Measurements from ENCODE around the gene RGS7. TPM values are rescaled to one million over a fixed set of nuclear protein-coding genes. Genes with fewer than 3 reads are reported as not detected.

The RGS7 gene
- total RNA-seq, 2 experiments from 2014 or later, result not detected

DNA sequence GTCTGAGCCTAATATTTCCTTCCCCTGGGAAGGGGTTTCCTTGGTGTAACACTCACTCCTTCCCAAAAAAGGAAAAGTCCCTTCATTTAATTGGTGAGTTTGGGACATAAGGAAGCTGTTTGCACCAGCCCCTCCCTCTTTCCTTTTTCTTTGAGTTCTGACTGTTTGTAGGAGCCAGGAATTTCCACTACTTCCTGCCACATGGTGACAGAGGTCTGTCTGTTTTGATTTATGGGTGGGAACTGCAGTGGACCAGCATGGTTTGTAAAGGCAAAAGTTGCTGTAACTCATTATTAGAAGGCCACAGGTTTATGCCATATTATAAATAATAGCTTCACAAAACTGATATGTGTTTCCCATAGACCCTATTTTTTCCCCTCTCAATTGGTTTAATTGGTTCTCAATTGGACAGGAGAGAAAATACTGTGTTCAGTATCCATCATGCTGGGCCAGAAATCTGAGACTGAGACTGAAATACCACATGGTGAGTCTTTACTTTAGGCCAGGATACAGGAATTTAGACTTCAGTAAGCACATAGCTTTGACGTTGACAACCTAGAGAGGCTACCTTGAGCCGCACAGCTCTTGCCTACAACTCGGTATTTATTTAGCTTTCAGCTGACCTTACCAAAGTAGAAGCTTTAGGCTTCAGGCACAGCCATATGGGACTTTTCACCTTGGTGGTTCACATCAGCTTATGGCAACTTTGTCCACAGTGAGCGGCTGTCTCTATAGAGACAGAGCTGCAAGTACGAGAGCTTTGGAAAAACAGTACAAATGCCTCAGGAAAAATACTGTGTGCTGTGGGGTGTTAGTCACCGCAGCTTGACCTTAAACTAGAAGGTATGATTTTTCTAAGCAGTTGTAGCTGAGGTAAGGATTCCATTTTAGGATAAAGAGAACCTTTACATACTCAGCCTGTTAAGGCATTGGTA is 40.0 kb upstream of the RGS7 start:
- BruUV-seq (replicated peaks), result no TSS peak
- Histone ChIP-seq H4K20me1 (ENCODE audit: insufficient read depth, low read length) (no peaks in the 10 kb centered on the region), H2AFZ (ENCODE audit: low read length) (no peak overlapping the region), H3K27ac (ENCODE audit: low read depth, low read length, poor library complexity, severe bottlenecking) (no peak overlapping the region), H3K9me3 (ENCODE audit: low read length) (no peaks in the 10 kb centered on the region), H3K4me3 (ENCODE audit: low read depth, low read length, poor library complexity, severe bottlenecking) (no peak overlapping the region), H3K4me2 (ENCODE audit: low read length) (no peak overlapping the region), H3K4me1 (ENCODE audit: insufficient read depth, low read length, poor library complexity, severe bottlenecking) (no peaks in the 10 kb centered on the region), H3K9me2 (ENCODE audit: insufficient read depth, low read length) (no peaks in the 10 kb centered on the region), H3K79me2 (ENCODE audit: insufficient read depth, low read depth, low read length) (no peaks in the 10 kb centered on the region), H3K36me3 (ENCODE audit: insufficient read depth, low read length) (no peaks in the 10 kb centered on the region)
- CTCF ChIA-PET (ENCODE audit: unreplicated experiment), result no interaction called here
- intact Hi-C loops (cut with micrococcal nuclease; ENCODE audit: unreplicated experiment), result no loop called here
- DNase-seq (ENCODE audit: low spot score), result no peak
- POLR2A ChIA-PET, result no interaction called here
- TF ChIP-seq, protein P1, sequence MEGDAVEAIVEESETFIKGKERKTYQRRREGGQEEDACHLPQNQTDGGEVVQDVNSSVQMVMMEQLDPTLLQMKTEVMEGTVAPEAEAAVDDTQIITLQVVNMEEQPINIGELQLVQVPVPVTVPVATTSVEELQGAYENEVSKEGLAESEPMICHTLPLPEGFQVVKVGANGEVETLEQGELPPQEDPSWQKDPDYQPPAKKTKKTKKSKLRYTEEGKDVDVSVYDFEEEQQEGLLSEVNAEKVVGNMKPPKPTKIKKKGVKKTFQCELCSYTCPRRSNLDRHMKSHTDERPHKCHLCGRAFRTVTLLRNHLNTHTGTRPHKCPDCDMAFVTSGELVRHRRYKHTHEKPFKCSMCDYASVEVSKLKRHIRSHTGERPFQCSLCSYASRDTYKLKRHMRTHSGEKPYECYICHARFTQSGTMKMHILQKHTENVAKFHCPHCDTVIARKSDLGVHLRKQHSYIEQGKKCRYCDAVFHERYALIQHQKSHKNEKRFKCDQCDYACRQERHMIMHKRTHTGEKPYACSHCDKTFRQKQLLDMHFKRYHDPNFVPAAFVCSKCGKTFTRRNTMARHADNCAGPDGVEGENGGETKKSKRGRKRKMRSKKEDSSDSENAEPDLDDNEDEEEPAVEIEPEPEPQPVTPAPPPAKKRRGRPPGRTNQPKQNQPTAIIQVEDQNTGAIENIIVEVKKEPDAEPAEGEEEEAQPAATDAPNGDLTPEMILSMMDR (conservative IDR thresholded peaks at IDR 0.05; ENCODE audit: low read length), result no peak
- TF ChIP-seq EZH2phosphoT487 (IDR thresholded peaks at IDR 0.05; ENCODE audit: borderline replicate concordance, low read depth, low read length), result no peak

DNA sequence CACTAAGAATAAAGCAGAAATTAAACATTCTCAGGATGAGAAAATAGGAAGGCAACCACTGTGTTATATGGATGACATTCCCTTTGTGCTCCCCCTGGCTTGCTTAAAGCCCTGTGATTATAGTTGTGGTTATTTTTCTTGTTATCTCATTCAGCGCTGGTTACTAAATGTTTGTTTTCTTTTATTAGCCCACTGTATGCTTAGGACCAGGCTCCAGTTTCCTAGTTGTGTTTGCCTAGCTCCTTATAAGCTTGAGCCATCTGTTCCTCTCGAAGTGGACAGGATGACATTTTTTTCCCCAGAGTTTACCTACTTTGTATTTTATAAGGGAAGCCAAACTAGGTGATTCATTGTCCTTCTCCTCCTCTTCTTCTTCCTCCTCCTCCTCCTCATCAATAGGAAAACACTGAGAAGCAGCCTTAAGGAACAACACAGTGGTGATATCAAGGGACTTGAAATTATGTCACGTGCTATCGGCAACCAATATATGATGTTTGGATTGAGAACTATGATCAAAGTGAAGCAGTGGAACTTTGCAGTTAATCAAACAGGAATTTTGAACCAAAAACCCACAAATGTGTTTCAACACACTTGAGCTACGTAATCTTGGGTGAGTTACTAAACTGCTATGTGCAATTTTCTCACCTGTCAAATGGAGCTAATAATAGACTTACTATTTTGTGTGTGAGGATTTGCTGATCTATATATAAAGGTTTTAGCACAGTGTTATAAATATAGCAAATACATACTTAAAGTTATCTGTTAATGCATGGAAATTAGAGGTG is 35.1 kb upstream of the RGS7 start:
- H3K4me2 ChIP-seq (ENCODE audit: low read length), result no peak overlapping the region
- intact Hi-C loops (cut with micrococcal nuclease; ENCODE audit: unreplicated experiment), result no loop called here
- POLR2A ChIA-PET, result interaction anchor here (1.1 kb wide), 1 partner anchor 14 kb away, joined by 3 read pairs; no protein-coding TSS in a partner anchor
- no peak overlapping the region for H3K4me3 ChIP-seq (ENCODE audit: low read depth, low read length, poor library complexity, severe bottlenecking)
- no peak overlapping the region for H2AFZ ChIP-seq (ENCODE audit: low read length)
- CTCF ChIA-PET (ENCODE audit: unreplicated experiment), result no interaction called here
- no peaks in the 10 kb centered on the region for H3K36me3 ChIP-seq (ENCODE audit: insufficient read depth, low read length)
- H4K20me1 ChIP-seq (ENCODE audit: insufficient read depth, low read length), result no peaks in the 10 kb centered on the region
- DNase-seq (ENCODE audit: low spot score), result no peak
- no peaks in the 10 kb centered on the region for H3K9me2 ChIP-seq (ENCODE audit: insufficient read depth, low read length)
- H3K27ac ChIP-seq (ENCODE audit: low read depth, low read length, poor library complexity, severe bottlenecking), result no peak overlapping the region
- H3K4me1 ChIP-seq (ENCODE audit: insufficient read depth, low read length, poor library complexity, severe bottlenecking), result no peaks in the 10 kb centered on the region
- no peaks in the 10 kb centered on the region for H3K9me3 ChIP-seq (ENCODE audit: low read length)
- no peaks in the 10 kb centered on the region for H3K79me2 ChIP-seq (ENCODE audit: insufficient read depth, low read depth, low read length)
- no peak for TF ChIP-seq EZH2phosphoT487 (IDR thresholded peaks at IDR 0.05; ENCODE audit: borderline replicate concordance, low read depth, low read length)
- TF ChIP-seq, protein P1 (conservative IDR thresholded peaks at IDR 0.05; ENCODE audit: low read length), result no peak
- BruUV-seq (replicated peaks), result no TSS peak
